Kidney (tissue), 14 donors: ENCODE data around the gene RAPGEF4. TPM values are rescaled to one million over a fixed set of nuclear protein-coding genes. Genes with fewer than 3 reads are reported as not detected.

Source experiments
- DNase-seq, 5 donors: peaks; one replicate each; pipeline ENCODE4 v3.0.0-alpha.2; 2013 to 2020
- FAIRE-seq: peaks from 2 replicates; lab custom pipeline; 2012; peaks lifted over from hg19 to GRCh38; lab: Jason Lieb, UNC
- H3K27ac ChIP-seq, 2 donors: one replicate each; pipeline ENCODE4 v1.7.0; 2013; ENCODE audit warnings: low read depth in 2 of 2, low read length in 2 of 2, inconsistent platforms in 1 of 2
- H3K27me3 ChIP-seq: one replicate; pipeline ENCODE4 v1.7.1; 2013; ENCODE audit warnings: low read length, inconsistent platforms; ENCODE audit not compliant: control insufficient read depth, insufficient read depth
- H3K36me3 ChIP-seq, 3 donors: one replicate each; pipeline versions ENCODE4 v1.7.0 to v1.7.1; 2013; ENCODE audit warnings: low read length in 3 of 3, control low read depth in 1 of 3, inconsistent platforms in 1 of 3; ENCODE audit not compliant: insufficient read depth in 3 of 3, control insufficient read depth in 2 of 3
- H3K4me1 ChIP-seq, 3 donors: one replicate each; pipeline versions ENCODE4 v1.7.0 to v1.7.1; 2013; ENCODE audit warnings: low read length in 3 of 3, inconsistent platforms in 1 of 3, low read depth in 1 of 3; ENCODE audit not compliant: control insufficient read depth in 2 of 3, insufficient read depth in 2 of 3
- H3K4me3 ChIP-seq, 3 donors: one replicate each; pipeline versions ENCODE4 v1.7.0 to v1.8.1; 2013; ENCODE audit warnings: low read length in 3 of 3, control low read depth in 1 of 3, inconsistent platforms in 1 of 3
- H3K9ac ChIP-seq, 3 donors: one replicate each; pipeline versions ENCODE4 v1.7.0 to v1.7.1; 2013; ENCODE audit warnings: low read length in 3 of 3, control low read depth in 1 of 3, inconsistent platforms in 1 of 3
- H3K9me3 ChIP-seq, 3 donors: one replicate each; pipeline versions ENCODE4 v1.7.0 to v1.7.1; 2013; ENCODE audit warnings: low read length in 3 of 3, control low read depth in 1 of 3, inconsistent platforms in 1 of 3; ENCODE audit not compliant: control insufficient read depth in 2 of 3, insufficient read depth in 1 of 3
- intact Hi-C: fragments of 100-400 bp; cut with DNase I; formaldehyde crosslinking; loops from one replicate; pipeline ENCODE4 v1.11.1; 2022
- polyA plus RNA-seq: library from polyadenylated mRNA; stranded (reverse); fragments of 350-450 nt; fragmentation: Illumina TruSeq; extraction: RNeasy Lipid Tissue Mini Kit (QIAGEN cat#74804); gene quantifications from one replicate; pipeline ENCODE4 v1.2.3, GENCODE V29; 2014; ENCODE audit warnings: low read depth, low replicate concordance; ENCODE audit not compliant: insufficient read depth
- total RNA-seq: library from RNA; stranded (reverse); fragmentation: NEBNext Ultra II Directional; extraction: Animal tissue kit (Norgen Biotek cat#: 25700); gene quantifications from one replicate; pipeline ENCODE4 v1.2.1, GENCODE V29; 2021
- TF ChIP-seq, protein P1 (sequence below): IDR thresholded peaks from 3 replicates; pipeline ENCODE4 v1.5.1; 2012; ENCODE audit warnings: mild to moderate bottlenecking, moderate library complexity, borderline replicate concordance; ENCODE audit not compliant: insufficient read depth; ENCODE audit errors: extremely low read depth
- donor health status: control.
- donor health status: control.
- donor health status: control.
- donor health status: control.
- donor health status: control.
- donor health status: DM: yes; HTN: yes; CAD: no.
- donor health status: Normal renal cell carcinoma (clear cell type).

The RAPGEF4 gene
- total and polyA plus RNA-seq, 2 donors from 2014 or later = 3.8 to 13.6 TPM

- H3K27ac ChIP-seq = no peak overlapping the region
- H3K4me3 ChIP-seq = no peak overlapping the region
- H3K9me3 ChIP-seq = no peaks in the 10 kb centered on the region
- H3K4me1 ChIP-seq = no peaks in the 10 kb centered on the region
- TF ChIP-seq, protein P1, sequence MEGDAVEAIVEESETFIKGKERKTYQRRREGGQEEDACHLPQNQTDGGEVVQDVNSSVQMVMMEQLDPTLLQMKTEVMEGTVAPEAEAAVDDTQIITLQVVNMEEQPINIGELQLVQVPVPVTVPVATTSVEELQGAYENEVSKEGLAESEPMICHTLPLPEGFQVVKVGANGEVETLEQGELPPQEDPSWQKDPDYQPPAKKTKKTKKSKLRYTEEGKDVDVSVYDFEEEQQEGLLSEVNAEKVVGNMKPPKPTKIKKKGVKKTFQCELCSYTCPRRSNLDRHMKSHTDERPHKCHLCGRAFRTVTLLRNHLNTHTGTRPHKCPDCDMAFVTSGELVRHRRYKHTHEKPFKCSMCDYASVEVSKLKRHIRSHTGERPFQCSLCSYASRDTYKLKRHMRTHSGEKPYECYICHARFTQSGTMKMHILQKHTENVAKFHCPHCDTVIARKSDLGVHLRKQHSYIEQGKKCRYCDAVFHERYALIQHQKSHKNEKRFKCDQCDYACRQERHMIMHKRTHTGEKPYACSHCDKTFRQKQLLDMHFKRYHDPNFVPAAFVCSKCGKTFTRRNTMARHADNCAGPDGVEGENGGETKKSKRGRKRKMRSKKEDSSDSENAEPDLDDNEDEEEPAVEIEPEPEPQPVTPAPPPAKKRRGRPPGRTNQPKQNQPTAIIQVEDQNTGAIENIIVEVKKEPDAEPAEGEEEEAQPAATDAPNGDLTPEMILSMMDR = no peak
- DNase-seq (no peak), FAIRE-seq (no peak)
- intact Hi-C loops = no loop called here
- H3K36me3 ChIP-seq = no peaks in the 10 kb centered on the region
- no peak overlapping the region for H3K9ac ChIP-seq
- no peaks in the 10 kb centered on the region for H3K27me3 ChIP-seq
Measured at GRCh38 chr2:173054466-173054865, 318.8 kb downstream of the RAPGEF4 start.

DNA sequence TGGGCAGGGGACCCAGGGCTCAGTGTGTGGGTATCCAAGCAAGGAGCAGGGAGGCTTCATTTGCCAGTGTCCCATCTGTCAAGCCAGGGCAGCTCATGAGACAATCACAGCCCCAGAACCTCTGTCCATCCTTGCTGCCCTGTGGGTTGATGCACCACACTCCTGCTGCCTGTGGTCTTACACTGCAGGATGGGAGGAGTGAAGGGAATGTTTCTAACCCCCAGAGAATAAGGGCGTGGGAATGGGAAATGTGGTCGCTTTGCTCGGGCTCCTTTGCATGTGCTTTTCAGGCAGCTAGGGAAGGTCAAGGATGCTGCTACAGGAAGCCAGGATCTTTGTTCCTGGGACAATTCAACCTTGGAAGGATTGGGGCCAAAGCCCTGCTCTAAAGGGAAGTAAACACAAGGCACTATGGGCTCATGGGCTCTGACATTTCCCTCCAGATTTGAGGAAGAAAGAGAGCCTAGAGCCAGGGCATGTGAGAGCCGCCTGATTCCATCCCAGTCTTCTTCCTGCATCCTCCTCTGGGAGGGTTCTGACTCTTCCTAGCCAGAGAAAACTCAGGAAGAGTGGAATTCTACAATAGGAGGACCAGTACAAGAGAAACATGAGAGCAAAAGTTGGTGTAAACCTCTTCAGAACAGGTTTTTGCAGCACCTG lies 321.2 kb downstream of the RAPGEF4 start:
- no peaks in the 10 kb centered on the region for H3K4me1 ChIP-seq
- no peaks in the 10 kb centered on the region for H3K27me3 ChIP-seq
- H3K27ac ChIP-seq = no peak overlapping the region
- intact Hi-C loops = no loop called here
- FAIRE-seq (no peak), DNase-seq (no peak)
- H3K9me3 ChIP-seq = no peaks in the 10 kb centered on the region
- H3K4me3 ChIP-seq = no peak overlapping the region
- TF ChIP-seq, protein P1 = no peak
- H3K36me3 ChIP-seq = no peaks in the 10 kb centered on the region
- no peak overlapping the region for H3K9ac ChIP-seq

- intact Hi-C loops = no loop called here
- Histone ChIP-seq H3K27me3 (no peaks in the 10 kb centered on the region), H3K27ac (no peak overlapping the region), H3K9me3 (no peaks in the 10 kb centered on the region), H3K9ac (no peak overlapping the region), H3K4me1 (no peaks in the 10 kb centered on the region), H3K4me3 (no peak overlapping the region), H3K36me3 (no peaks in the 10 kb centered on the region)
- no peak for DNase-seq
- no peak for FAIRE-seq
- TF ChIP-seq, protein P1 = no peak
Measured at GRCh38 chr2:173058097-173058496, 322.5 kb downstream of the RAPGEF4 start.

GRCh38 chr2:173058673-173059072 lies 323.0 kb downstream of the RAPGEF4 start:
- H3K27ac ChIP-seq = no peak overlapping the region
- no peaks in the 10 kb centered on the region for H3K27me3 ChIP-seq
- FAIRE-seq = no peak
- no peak for DNase-seq
- no peaks in the 10 kb centered on the region for H3K36me3 ChIP-seq
- intact Hi-C loops = no loop called here
- no peak overlapping the region for H3K4me3 ChIP-seq
- no peak overlapping the region for H3K9ac ChIP-seq
- H3K9me3 ChIP-seq = no peaks in the 10 kb centered on the region
- TF ChIP-seq, protein P1 = no peak
- no peaks in the 10 kb centered on the region for H3K4me1 ChIP-seq
